ENCODE data around the gene HINFP. TPM values are rescaled to one million over a fixed set of nuclear protein-coding genes. Genes with fewer than 3 reads are reported as not detected.
"Not testable (repeated sequence)": the region's sequence is repeated elsewhere in the genome, so short reads cannot be mapped to it uniquely, and the experiment has no call there.

HINFP gene
- total and polyA plus RNA-seq, 3 experiments from 2014 or later, result 14.6 to 29.1 (median 26.8) TPM

DNA sequence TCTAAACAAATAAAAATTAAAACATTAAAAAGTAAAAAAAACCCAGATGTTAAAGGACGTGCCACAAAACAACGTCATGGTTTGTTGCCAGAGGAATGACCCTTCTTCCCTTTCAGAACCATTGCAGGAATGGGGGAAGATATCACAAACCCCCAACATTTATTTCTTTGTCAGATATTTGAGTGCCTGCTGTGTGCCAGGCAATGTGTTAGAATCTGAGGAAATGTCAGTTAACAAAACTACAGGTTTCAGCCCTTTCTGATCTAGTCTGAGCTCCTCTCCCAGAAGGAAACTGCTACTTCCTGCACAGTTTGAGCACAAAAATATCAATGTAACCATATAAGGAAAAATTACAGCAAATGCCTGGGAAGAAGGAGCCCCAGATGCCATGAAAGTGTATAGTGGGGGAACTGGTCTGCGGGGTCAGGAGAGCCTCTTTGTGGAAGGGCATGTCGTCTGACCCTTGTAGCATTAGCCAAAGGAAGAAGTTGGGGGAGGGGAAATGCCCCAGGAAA lies 56.8 kb downstream of the HINFP start:
- DNase-seq, result no peak
- H3K4me3 Mint-ChIP-seq, result no peak overlapping the region
- no peaks in the 10 kb centered on the region for H3K9me3 Mint-ChIP-seq
- H3K4me1 ChIP-seq (ENCODE audit: insufficient read depth, low read length), result peaks cover 11% of the 10 kb centered on the region
- peaks cover 0 to 3% (median 3%) of the 10 kb centered on the region in 3 donors for H3K4me1 Mint-ChIP-seq
- peaks cover 0 to 2% of the 10 kb centered on the region in 2 donors for H3K27me3 Mint-ChIP-seq
- no peaks in the 10 kb centered on the region for H3K27me3 ChIP-seq (ENCODE audit: insufficient read depth, low read length, poor library complexity, severe bottlenecking)
- peaks cover 0 to 42% (median 3%) of the 10 kb centered on the region in 3 donors for H3K36me3 Mint-ChIP-seq
- ChIA-PET CTCF (no interaction called here), POLR2A (no interaction called here)
- H3K27ac Mint-ChIP-seq, result no peak overlapping the region
- no peak overlapping the region for H3K27ac ChIP-seq (ENCODE audit: low read depth, low read length)
- H3K4me3 ChIP-seq (ENCODE audit: low read length), result no peak overlapping the region
- no peaks in the 10 kb centered on the region for H3K9me3 ChIP-seq (ENCODE audit: low read length)
- H3K36me3 ChIP-seq (ENCODE audit: insufficient read depth, low read length), result peaks cover 2% of the 10 kb centered on the region

GRCh38 chr11:119179342-119179741 lies 58.0 kb downstream of the HINFP start:
- peaks cover 0 to 36% (median 2%) of the 10 kb centered on the region in 3 donors for H3K36me3 Mint-ChIP-seq
- peaks cover 0 to 3% (median 3%) of the 10 kb centered on the region in 3 donors for H3K4me1 Mint-ChIP-seq
- POLR2A ChIA-PET, result no interaction called here
- no peak overlapping the region for H3K27ac ChIP-seq (ENCODE audit: low read depth, low read length)
- CTCF ChIA-PET, result interaction anchor here (0.5 to 0.8 kb wide), 2 partner anchors 17 to 187 kb away, joined by 3 read pairs; no protein-coding TSS in a partner anchor
- H3K9me3 ChIP-seq (ENCODE audit: low read length), result no peaks in the 10 kb centered on the region
- no peak overlapping the region for H3K27ac Mint-ChIP-seq
- no peak overlapping the region for H3K4me3 ChIP-seq (ENCODE audit: low read length)
- no peaks in the 10 kb centered on the region for H3K27me3 ChIP-seq (ENCODE audit: insufficient read depth, low read length, poor library complexity, severe bottlenecking)
- H3K4me3 Mint-ChIP-seq, result no peak overlapping the region
- no peaks in the 10 kb centered on the region for H3K9me3 Mint-ChIP-seq
- H3K4me1 ChIP-seq (ENCODE audit: insufficient read depth, low read length), result peaks cover 11% of the 10 kb centered on the region
- peaks cover 0 to 2% of the 10 kb centered on the region in 2 donors for H3K27me3 Mint-ChIP-seq
- no peak for DNase-seq
- H3K36me3 ChIP-seq (ENCODE audit: insufficient read depth, low read length), result peaks cover 2% of the 10 kb centered on the region

DNA sequence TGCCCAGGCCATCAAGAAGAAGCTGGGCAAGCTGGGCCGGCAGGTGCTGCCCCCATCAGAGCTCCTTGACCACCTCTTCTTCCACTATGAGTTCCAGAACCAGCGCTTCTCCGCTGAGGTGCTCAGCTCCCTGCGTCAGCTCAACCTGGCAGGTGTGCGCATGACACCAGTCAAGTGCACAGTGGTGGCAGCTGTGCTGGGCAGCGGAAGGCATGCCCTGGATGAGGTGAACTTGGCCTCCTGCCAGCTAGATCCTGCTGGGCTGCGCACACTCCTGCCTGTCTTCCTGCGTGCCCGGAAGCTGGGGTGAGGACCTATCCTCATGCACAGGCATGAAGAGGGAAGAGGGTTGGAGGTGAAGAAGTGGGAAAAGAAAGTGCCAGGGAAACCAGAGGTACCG lies 58.6 kb downstream of the HINFP start:
- no peaks in the 10 kb centered on the region for H3K9me3 Mint-ChIP-seq
- H3K4me3 Mint-ChIP-seq, result no peak overlapping the region
- H3K27ac ChIP-seq (ENCODE audit: low read depth, low read length), result no peak overlapping the region
- H3K4me1 Mint-ChIP-seq, result peaks cover 0 to 3% (median 3%) of the 10 kb centered on the region in 3 donors
- no peaks in the 10 kb centered on the region for H3K36me3 ChIP-seq (ENCODE audit: insufficient read depth, low read length)
- H3K36me3 Mint-ChIP-seq, result peaks cover 0 to 31% (median 2%) of the 10 kb centered on the region in 3 donors
- DNase-seq, result no peak
- H3K27me3 Mint-ChIP-seq, result peaks cover 0 to 2% of the 10 kb centered on the region in 2 donors
- H3K4me1 ChIP-seq (ENCODE audit: insufficient read depth, low read length), result peaks cover 11% of the 10 kb centered on the region
- no peaks in the 10 kb centered on the region for H3K27me3 ChIP-seq (ENCODE audit: insufficient read depth, low read length, poor library complexity, severe bottlenecking)
- no peak overlapping the region for H3K4me3 ChIP-seq (ENCODE audit: low read length)
- no peaks in the 10 kb centered on the region for H3K9me3 ChIP-seq (ENCODE audit: low read length)
- ChIA-PET CTCF (interaction anchor here (0.5 to 0.8 kb wide), 2 partner anchors 16 to 187 kb away, joined by 3 read pairs; no protein-coding TSS in a partner anchor), POLR2A (no interaction called here)
- no peak overlapping the region for H3K27ac Mint-ChIP-seq

- POLR2A ChIA-PET, result no interaction called here
- H3K27me3 ChIP-seq (ENCODE audit: insufficient read depth, low read length, poor library complexity, severe bottlenecking), result no peaks in the 10 kb centered on the region
These were observed 59.6 kb downstream of the HINFP start for GRCh38 chr11:119180729-119181676.

DNA sequence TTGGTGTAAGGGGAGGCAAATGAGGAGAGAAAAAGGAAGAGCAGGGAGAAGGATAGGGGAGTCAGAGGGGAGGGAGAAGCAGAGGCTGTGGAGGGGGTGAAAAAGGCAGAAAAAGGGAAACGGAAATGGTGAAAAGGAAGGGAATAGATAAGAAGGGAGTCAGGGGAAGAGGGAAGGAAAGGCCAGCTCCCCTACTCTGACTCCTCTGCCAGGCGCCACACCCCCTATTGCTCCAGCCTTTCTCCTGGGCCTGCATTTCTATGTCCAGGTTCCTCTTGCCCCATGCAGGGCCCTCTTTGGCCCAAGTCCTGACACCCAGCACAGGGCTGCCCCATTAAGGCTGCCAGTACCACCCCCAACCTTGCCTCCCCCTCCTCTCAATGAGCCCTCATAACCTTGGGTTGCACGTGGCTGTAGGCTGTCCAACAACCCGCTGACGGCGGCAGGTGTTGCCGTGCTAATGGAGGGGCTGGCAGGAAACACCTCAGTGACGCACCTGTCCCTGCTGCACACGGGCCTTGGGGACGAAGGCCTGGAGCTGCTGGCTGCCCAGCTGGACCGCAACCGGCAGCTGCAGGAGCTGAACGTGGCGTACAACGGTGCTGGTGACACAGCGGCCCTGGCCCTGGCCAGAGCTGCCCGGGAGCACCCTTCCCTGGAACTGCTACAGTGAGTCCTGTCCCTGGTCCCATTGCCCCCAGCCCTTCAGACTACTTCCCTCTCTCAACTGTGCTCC lies 60.5 kb downstream of the HINFP start:
- Mint-ChIP-seq H3K36me3 (peaks cover 0 to 21% (median 2%) of the 10 kb centered on the region in 3 donors), H3K27ac (peak overlapping the region in 1 of 8 donors; percentile 80), H3K4me3 (no peak overlapping the region), H3K9me3 (no peaks in the 10 kb centered on the region), H3K27me3 (peaks cover 3 to 7% of the 10 kb centered on the region in 2 donors), H3K4me1 (peaks cover 0 to 3% (median 3%) of the 10 kb centered on the region in 3 donors)
- no peaks in the 10 kb centered on the region for H3K27me3 ChIP-seq (ENCODE audit: insufficient read depth, low read length, poor library complexity, severe bottlenecking)
- DNase-seq, result no peak
- H3K27ac ChIP-seq (ENCODE audit: low read depth, low read length), result no peak overlapping the region
- POLR2A ChIA-PET, result no interaction called here
- H3K4me1 ChIP-seq (ENCODE audit: insufficient read depth, low read length), result peaks cover 11% of the 10 kb centered on the region
- H3K9me3 ChIP-seq (ENCODE audit: low read length), result no peaks in the 10 kb centered on the region
- no peaks in the 10 kb centered on the region for H3K36me3 ChIP-seq (ENCODE audit: insufficient read depth, low read length)
- CTCF ChIA-PET, result interaction anchor here (1.4 kb wide), 1 partner anchor 15 kb away, joined by 5 read pairs; no protein-coding TSS in a partner anchor
- H3K4me3 ChIP-seq (ENCODE audit: low read length), result no peak overlapping the region

More at GRCh38 chr11:119180729-119181676, 59.6 kb downstream of the HINFP start:
- Histone ChIP-seq H3K4me1 (ENCODE audit: insufficient read depth, low read length) (peaks cover 11% of the 10 kb centered on the region), H3K27ac (ENCODE audit: low read depth, low read length) (no peak overlapping the region), H3K36me3 (ENCODE audit: insufficient read depth, low read length) (no peaks in the 10 kb centered on the region), H3K4me3 (ENCODE audit: low read length) (no peak overlapping the region), H3K9me3 (ENCODE audit: low read length) (no peaks in the 10 kb centered on the region)
- Mint-ChIP-seq H3K27ac (peak overlapping the region in 1 of 8 donors; percentile 24), H3K4me3 (no peak overlapping the region), H3K4me1 (peaks cover 0 to 3% (median 3%) of the 10 kb centered on the region in 3 donors), H3K27me3 (peaks cover 0 to 5% of the 10 kb centered on the region in 2 donors), H3K36me3 (peaks cover 0 to 22% (median 2%) of the 10 kb centered on the region in 3 donors), H3K9me3 (no peaks in the 10 kb centered on the region)
- CTCF ChIA-PET, result interaction anchor here (1.4 kb wide), 1 partner anchor 16 kb away, joined by 5 read pairs; no protein-coding TSS in a partner anchor
- no peak for DNase-seq

- H3K4me3 Mint-ChIP-seq; H3K36me3 ChIP-seq (ENCODE audit: insufficient read depth, low read length); H3K9me3 Mint-ChIP-seq; H3K4me1 ChIP-seq (ENCODE audit: insufficient read depth, low read length); H3K27me3 ChIP-seq (ENCODE audit: insufficient read depth, low read length, poor library complexity, severe bottlenecking); H3K4me3 ChIP-seq (ENCODE audit: low read length); H3K9me3 ChIP-seq (ENCODE audit: low read length); H3K27ac ChIP-seq (ENCODE audit: low read depth, low read length); H3K27ac Mint-ChIP-seq; POLR2A ChIA-PET; H3K4me1 Mint-ChIP-seq; DNase-seq; H3K27me3 Mint-ChIP-seq: not testable (repeated sequence)
- peaks cover 0 to 14% (median 2%) of the 10 kb centered on the region in 3 donors for H3K36me3 Mint-ChIP-seq
- CTCF ChIA-PET, result interaction anchor here (0.9 kb wide), 1 partner anchor 12 kb away, joined by 4 read pairs; no protein-coding TSS in a partner anchor
These were observed 63.0 kb downstream of the HINFP start for GRCh38 chr11:119184399-119184798.

All from CD8-positive, alpha-beta memory T cell (primary cell).